ENCODE data around the gene CADPS2.

Gene CADPS2

DNA sequence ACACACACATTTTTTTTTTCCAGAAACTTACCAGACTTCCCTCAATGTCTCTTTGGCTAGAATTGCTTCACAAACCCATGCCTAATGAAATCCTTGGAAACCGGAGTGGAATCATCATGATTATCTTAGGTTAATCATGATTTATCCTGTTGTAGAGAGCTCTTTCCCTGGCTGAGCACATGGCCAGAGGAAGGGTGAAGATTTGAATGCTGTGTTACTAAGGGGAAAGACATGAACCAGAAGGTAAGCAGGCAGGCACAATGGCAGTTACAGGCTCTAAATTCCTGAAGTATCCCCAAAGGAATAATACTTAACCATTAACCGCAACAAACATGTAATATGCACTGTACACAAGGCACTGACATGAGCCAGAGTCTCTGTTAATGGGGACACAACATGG, 179.4 kb downstream of the CADPS2 start:
- in situ Hi-C loops (cut with MboI; ENCODE audit: low sequenced_read_pairs, unreplicated experiment), result no loop called here
- TF ChIP-seq, protein P1, sequence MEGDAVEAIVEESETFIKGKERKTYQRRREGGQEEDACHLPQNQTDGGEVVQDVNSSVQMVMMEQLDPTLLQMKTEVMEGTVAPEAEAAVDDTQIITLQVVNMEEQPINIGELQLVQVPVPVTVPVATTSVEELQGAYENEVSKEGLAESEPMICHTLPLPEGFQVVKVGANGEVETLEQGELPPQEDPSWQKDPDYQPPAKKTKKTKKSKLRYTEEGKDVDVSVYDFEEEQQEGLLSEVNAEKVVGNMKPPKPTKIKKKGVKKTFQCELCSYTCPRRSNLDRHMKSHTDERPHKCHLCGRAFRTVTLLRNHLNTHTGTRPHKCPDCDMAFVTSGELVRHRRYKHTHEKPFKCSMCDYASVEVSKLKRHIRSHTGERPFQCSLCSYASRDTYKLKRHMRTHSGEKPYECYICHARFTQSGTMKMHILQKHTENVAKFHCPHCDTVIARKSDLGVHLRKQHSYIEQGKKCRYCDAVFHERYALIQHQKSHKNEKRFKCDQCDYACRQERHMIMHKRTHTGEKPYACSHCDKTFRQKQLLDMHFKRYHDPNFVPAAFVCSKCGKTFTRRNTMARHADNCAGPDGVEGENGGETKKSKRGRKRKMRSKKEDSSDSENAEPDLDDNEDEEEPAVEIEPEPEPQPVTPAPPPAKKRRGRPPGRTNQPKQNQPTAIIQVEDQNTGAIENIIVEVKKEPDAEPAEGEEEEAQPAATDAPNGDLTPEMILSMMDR (IDR thresholded peaks at IDR 0.05; ENCODE audit: borderline replicate concordance, control extremely low read depth, extremely low read depth, insufficient read depth, missing control alignments), result no peak

DNA sequence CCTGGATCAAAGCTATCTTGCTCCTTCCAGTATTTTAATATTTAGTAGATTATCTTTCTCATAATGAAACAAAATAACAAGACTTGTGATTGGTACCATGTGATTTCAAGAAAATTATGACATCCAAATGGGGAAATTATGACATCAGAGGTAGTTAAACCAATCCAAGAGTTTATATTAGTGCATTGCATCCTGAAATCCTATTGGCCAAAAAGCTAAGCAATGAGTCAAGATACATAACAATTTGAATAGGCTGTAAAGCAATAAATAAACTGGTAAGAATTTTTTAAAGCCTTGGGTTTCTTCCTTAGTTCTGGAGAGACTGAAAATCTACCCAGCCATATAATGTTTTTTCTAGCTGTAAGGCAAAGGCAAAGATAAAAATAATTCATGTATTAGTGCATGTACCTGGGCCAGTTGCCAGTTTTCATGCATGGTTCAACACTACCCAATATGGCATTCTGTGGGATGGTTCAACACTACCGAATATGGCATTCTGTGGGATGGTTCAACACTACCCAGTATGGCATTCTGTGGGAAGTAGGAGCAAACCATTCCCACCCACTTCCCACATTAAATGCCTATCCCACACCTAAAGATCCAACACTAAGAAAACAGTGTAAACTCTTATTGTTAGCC, 183.3 kb downstream of the CADPS2 start, which contains the start of gene RNF148:
Gene RNF148, minus strand, starts transcription at position 51 of the 639 bp plus-strand sequence. CDS start 172 bp downstream, outside the sequence.
- DNase-seq (ENCODE audit: low spot score), result no peak
- in situ Hi-C loops (cut with MboI; ENCODE audit: low sequenced_read_pairs, unreplicated experiment), result no loop called here
- TF ChIP-seq, protein P1 (IDR thresholded peaks at IDR 0.05; ENCODE audit: borderline replicate concordance, control extremely low read depth, extremely low read depth, insufficient read depth, missing control alignments), result no peak

More for the DNA sequence above, 179.4 kb downstream of the CADPS2 start:
- DNase-seq (ENCODE audit: low spot score), result no peak

DNA sequence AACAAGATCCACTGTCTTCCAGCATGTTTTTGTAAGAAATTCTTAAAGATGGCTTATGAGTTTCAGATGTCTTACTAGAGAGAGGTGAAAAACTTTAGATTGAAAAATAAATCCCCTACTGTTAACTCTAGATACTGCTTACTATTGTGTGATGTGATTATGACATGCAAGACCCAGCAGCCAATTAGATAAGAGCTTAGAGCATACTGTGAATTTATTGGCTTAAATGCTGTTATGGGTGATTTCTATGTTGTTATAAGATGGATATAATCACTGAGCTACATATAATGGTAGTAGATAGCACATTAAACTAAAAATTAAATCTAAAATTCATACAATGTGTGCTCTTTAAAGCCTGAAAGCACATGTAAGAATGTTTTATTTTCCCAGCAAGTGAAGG, 187.2 kb downstream of the CADPS2 start, which contains the start of gene RNF133:
Gene RNF133, minus strand, starts transcription at position 101 of the 400 bp plus-strand sequence. CDS start 199 bp downstream, outside the sequence.
- in situ Hi-C loops (cut with MboI; ENCODE audit: low sequenced_read_pairs, unreplicated experiment), result no loop called here
- no peak for DNase-seq (ENCODE audit: low spot score)
- TF ChIP-seq, protein P1 (IDR thresholded peaks at IDR 0.05; ENCODE audit: borderline replicate concordance, control extremely low read depth, extremely low read depth, insufficient read depth, missing control alignments), result no peak

DNA sequence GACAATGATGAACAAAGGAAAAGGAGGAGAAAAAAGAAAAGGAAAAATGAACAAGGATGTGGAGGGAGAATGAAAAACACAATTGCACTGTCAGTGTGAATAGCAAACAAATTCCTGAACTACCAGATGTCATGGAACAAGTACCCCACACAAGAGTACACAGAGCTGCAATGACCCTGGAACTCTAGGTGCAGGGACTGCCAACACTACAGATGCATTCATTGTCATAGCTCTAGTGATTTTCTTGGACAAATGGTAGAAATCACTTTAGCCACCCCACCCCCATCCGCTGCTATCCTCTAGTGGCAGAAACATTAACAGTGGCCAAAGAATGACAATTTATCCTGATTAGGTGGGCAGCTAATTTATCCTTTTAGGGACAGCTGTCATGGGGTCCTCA, 190.4 kb downstream of the CADPS2 start:
- DNase-seq (ENCODE audit: low spot score), result no peak
- TF ChIP-seq, protein P1 (IDR thresholded peaks at IDR 0.05; ENCODE audit: borderline replicate concordance, control extremely low read depth, extremely low read depth, insufficient read depth, missing control alignments), result no peak
- in situ Hi-C loops (cut with MboI; ENCODE audit: low sequenced_read_pairs, unreplicated experiment), result no loop called here

DNA sequence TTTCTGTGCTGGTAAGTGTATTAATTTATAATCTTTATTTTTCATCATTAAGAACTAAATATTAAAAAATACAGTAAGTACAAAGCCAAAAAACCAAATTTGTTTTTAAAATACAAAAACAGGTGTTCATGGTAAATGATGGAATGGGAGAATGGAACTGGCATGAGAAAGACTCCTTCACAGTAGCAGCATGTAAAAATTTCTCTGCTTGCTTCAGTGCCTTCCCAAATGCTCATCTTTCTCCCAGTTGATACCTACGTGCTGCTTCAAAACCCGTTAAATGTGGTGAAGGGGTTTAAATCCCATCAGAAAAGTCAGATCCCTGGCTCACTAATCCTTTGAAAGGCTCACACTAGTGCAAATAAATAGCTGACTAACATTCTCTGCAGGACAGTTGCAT, 191.6 kb downstream of the CADPS2 start:
- TF ChIP-seq, protein P1 (IDR thresholded peaks at IDR 0.05; ENCODE audit: borderline replicate concordance, control extremely low read depth, extremely low read depth, insufficient read depth, missing control alignments), result no peak
- no peak for DNase-seq (ENCODE audit: low spot score)
- in situ Hi-C loops (cut with MboI; ENCODE audit: low sequenced_read_pairs, unreplicated experiment), result no loop called here

DNA sequence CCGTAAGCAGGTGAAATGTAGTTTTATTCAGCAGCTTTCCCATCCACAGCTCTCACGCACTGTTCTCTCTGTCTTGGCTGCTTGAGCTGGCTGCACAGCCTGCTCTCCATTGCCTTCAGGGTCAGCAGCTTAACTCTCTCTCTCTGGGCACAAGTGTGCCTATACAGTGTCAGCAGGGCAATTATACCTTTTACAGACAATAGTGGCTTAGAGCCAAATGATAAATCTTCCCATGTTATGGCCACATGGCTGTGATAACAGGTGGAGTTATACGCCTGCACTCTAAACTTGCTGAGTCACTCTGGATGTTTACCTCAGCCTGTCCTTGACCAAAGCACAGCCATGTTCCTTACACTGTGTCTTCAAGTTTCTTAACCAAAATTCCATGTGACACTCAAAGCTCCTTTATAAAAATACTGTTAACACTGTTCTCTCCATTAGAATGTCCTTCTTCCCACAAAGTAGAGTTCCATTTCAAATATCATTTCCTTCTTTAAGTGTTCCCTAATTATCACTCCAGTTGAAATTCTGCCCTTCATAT, 193.4 kb downstream of the CADPS2 start:
- TF ChIP-seq, protein P1 (IDR thresholded peaks at IDR 0.05; ENCODE audit: borderline replicate concordance, control extremely low read depth, extremely low read depth, insufficient read depth, missing control alignments), result no peak
- in situ Hi-C loops (cut with MboI; ENCODE audit: low sequenced_read_pairs, unreplicated experiment), result no loop called here
- DNase-seq (ENCODE audit: low spot score), result no peak
